Loucy (cell line): Measurements from ENCODE around the gene OR8G1.

Experiments
- H2AFZ ChIP-seq: fragments of 200-600 bp; sonication (generic); 2 replicates; pipeline ENCODE4 v1.6.0; 2016; ENCODE audit warnings: antibody characterized with exemption, mild to moderate bottlenecking, low read length, moderate library complexity
- H3F3A ChIP-seq: fragments of 200-600 bp; 2 replicates; pipeline ENCODE4 v1.6.0; 2016; ENCODE audit warnings: antibody characterized with exemption, low read depth, mild to moderate bottlenecking
- H3K27me3 ChIP-seq: fragments of 200-600 bp; sonication (generic); 2 replicates; pipeline ENCODE4 v1.6.1; 2014; ENCODE audit warnings: low read length, mild to moderate bottlenecking; ENCODE audit not compliant: insufficient read depth, poor library complexity, severe bottlenecking
- H3K36me3 ChIP-seq: fragments of 200-600 bp; sonication (generic); 2 replicates; pipeline ENCODE4 v1.6.1; 2016; ENCODE audit warnings: low read length; ENCODE audit not compliant: insufficient read depth
- H3K4me1 ChIP-seq: fragments of 200-600 bp; sonication (generic); 2 replicates; pipeline ENCODE4 v1.5.1; 2014; ENCODE audit warnings: low read length, mild to moderate bottlenecking; ENCODE audit not compliant: insufficient read depth, poor library complexity, severe bottlenecking
- H3K4me2 ChIP-seq: fragments of 200-600 bp; sonication (generic); 2 replicates; pipeline ENCODE4 v1.6.0; 2014; ENCODE audit warnings: antibody characterized with exemption, low read length, low read depth, mild to moderate bottlenecking; ENCODE audit not compliant: poor library complexity, severe bottlenecking
- H3K4me3 ChIP-seq: fragments of 200-600 bp; sonication (generic); 2 replicates; pipeline ENCODE4 v1.5.1; 2014; ENCODE audit warnings: low read length, mild to moderate bottlenecking, mixed read lengths; ENCODE audit not compliant: poor library complexity, severe bottlenecking
- H3K79me2 ChIP-seq: fragments of 200-600 bp; sonication (generic); 2 replicates; pipeline ENCODE4 v1.6.1; 2014; ENCODE audit warnings: low read length; ENCODE audit not compliant: insufficient read depth
- H3K9ac ChIP-seq: fragments of 200-600 bp; sonication (generic); 2 replicates; pipeline ENCODE4 v1.6.0; 2014; ENCODE audit warnings: mild to moderate bottlenecking, low read depth, low read length, moderate library complexity; ENCODE audit not compliant: poor library complexity, severe bottlenecking
- H3K9me2 ChIP-seq: fragments of 200-600 bp; sonication (generic); replicated peaks from 2 replicates; pipeline ENCODE4 v1.6.1; 2016; ENCODE audit warnings: low read depth, low read length, mixed read lengths
- H3K9me3 ChIP-seq: fragments of 200-600 bp; sonication (generic); 2 replicates; pipeline ENCODE4 v1.6.1; 2014; ENCODE audit warnings: mild to moderate bottlenecking, antibody characterized with exemption, low read length, low read depth; ENCODE audit not compliant: insufficient read depth
- H4K20me1 ChIP-seq: fragments of 200-600 bp; sonication (generic); 2 replicates; pipeline ENCODE4 v1.6.0; 2014; ENCODE audit warnings: antibody characterized with exemption, low read length, mild to moderate bottlenecking; ENCODE audit not compliant: insufficient read depth, poor library complexity, severe bottlenecking
- CTCF ChIP-seq: fragments of 200-600 bp; sonication (generic); conservative IDR thresholded peaks from 2 replicates; pipeline ENCODE4 v1.5.1; 2014; ENCODE audit warnings: mild to moderate bottlenecking, antibody characterized with exemption, low read length
- EZH2phosphoT487 ChIP-seq: fragments of 200-600 bp; IDR thresholded peaks from 2 replicates; pipeline ENCODE4 v1.6.1; 2018; ENCODE audit warnings: antibody characterized with exemption, mild to moderate bottlenecking, moderate library complexity, borderline replicate concordance

Gene OR8G1

GRCh38 chr11:124294687-124295086 lies 53.8 kb downstream of the OR8G1 start:
- no peaks in the 10 kb centered on the region for H3F3A ChIP-seq
- no peaks in the 10 kb centered on the region for H3K79me2 ChIP-seq
- no peaks in the 10 kb centered on the region for H3K36me3 ChIP-seq
- H2AFZ ChIP-seq, result no peak overlapping the region
- H3K9me3 ChIP-seq, result no peaks in the 10 kb centered on the region
- H3K27me3 ChIP-seq, result no peaks in the 10 kb centered on the region
- H3K9me2 ChIP-seq, result no peaks in the 10 kb centered on the region
- H3K4me1 ChIP-seq, result no peaks in the 10 kb centered on the region
- H3K4me2 ChIP-seq, result no peak overlapping the region
- no peak overlapping the region for H3K4me3 ChIP-seq
- no peak overlapping the region for H3K9ac ChIP-seq
- H4K20me1 ChIP-seq, result no peaks in the 10 kb centered on the region
- TF ChIP-seq CTCF (no peak), EZH2phosphoT487 (no peak)

- no peaks in the 10 kb centered on the region for H4K20me1 ChIP-seq
- no peak overlapping the region for H3K4me2 ChIP-seq
- H3K4me3 ChIP-seq, result no peak overlapping the region
- H3K27me3 ChIP-seq, result no peaks in the 10 kb centered on the region
- no peaks in the 10 kb centered on the region for H3K79me2 ChIP-seq
- H3K9ac ChIP-seq, result no peak overlapping the region
- no peak overlapping the region for H2AFZ ChIP-seq
- H3F3A ChIP-seq, result no peaks in the 10 kb centered on the region
- no peaks in the 10 kb centered on the region for H3K36me3 ChIP-seq
- H3K9me2 ChIP-seq, result no peaks in the 10 kb centered on the region
- H3K4me1 ChIP-seq, result no peaks in the 10 kb centered on the region
- H3K9me3 ChIP-seq, result no peaks in the 10 kb centered on the region
- TF ChIP-seq CTCF (no peak), EZH2phosphoT487 (no peak)
These were observed 55.1 kb downstream of the OR8G1 start for GRCh38 chr11:124296016-124296415.

- Histone ChIP-seq H3F3A (no peaks in the 10 kb centered on the region), H2AFZ (no peak overlapping the region), H4K20me1 (no peaks in the 10 kb centered on the region), H3K27me3 (no peaks in the 10 kb centered on the region), H3K4me1 (no peaks in the 10 kb centered on the region), H3K9me3 (no peaks in the 10 kb centered on the region), H3K9ac (no peak overlapping the region), H3K79me2 (no peaks in the 10 kb centered on the region), H3K9me2 (no peaks in the 10 kb centered on the region), H3K4me2 (no peak overlapping the region), H3K4me3 (no peak overlapping the region), H3K36me3 (no peaks in the 10 kb centered on the region)
- TF ChIP-seq CTCF (no peak), EZH2phosphoT487 (no peak)
These were observed 57.0 kb downstream of the OR8G1 start for GRCh38 chr11:124297921-124298320.
